Thyroid gland (tissue), 4 donors: Measurements from ENCODE around the gene CXorf49. TPM values are rescaled to one million over a fixed set of nuclear protein-coding genes. Genes with fewer than 3 reads are reported as not detected.

Source experiments
- DNase-seq, 2 donors: peaks; one replicate each; pipeline ENCODE4 v3.0.0-alpha.2; 2019
- H3K27ac ChIP-seq, 3 donors: fragments of 200-600 bp; sonication (generic); 1 replicate in 2 of 3; 2 replicates in 1 of 3; pipeline ENCODE4 v1.5.1; 2016 to 2019; ENCODE audit warnings: mild to moderate bottlenecking in 1 of 3, moderate library complexity in 1 of 3
- H3K27me3 ChIP-seq: fragments of 200-600 bp; sonication (generic); one replicate; pipeline ENCODE4 v1.5.1; 2019
- H3K36me3 ChIP-seq, 2 donors: fragments of 200-600 bp; sonication (generic); one replicate each; pipeline ENCODE4 v1.5.1; 2016 to 2019
- H3K4me1 ChIP-seq, 2 donors: fragments of 200-600 bp; sonication (generic); one replicate each; pipeline ENCODE4 v1.5.1; 2017 to 2019
- H3K4me3 ChIP-seq, 3 donors: fragments of 200-600 bp; sonication (generic); replicated peaks in 1 of 3; 1 replicate in 2 of 3; 2 replicates in 1 of 3; pipeline ENCODE4 v1.5.1; 2016; ENCODE audit warnings: mild to moderate bottlenecking in 1 of 3
- H3K9me3 ChIP-seq: fragments of 200-600 bp; sonication (generic); one replicate; pipeline ENCODE4 v1.5.1; 2017
- POLR2A ChIP-seq, 2 donors: fragments of 450-650 bp; IDR thresholded peaks; one replicate each; pipeline ENCODE4 v1.6.1; 2017; ENCODE audit warnings: antibody characterized with exemption in 2 of 2, mild to moderate bottlenecking in 2 of 2, moderate library complexity in 1 of 2
- WGBS, 2 donors: methylation state at CpG; one replicate each; pipeline ENCODE4 v1.1.5; 2017; 5-methylcytosine and 5-hydroxymethylcytosine counted together
- intact Hi-C: fragments of 100-400 bp; cut with DNase I; formaldehyde crosslinking; loops from one replicate; pipeline ENCODE4 v1.15.1; 2023
- small RNA-seq: library from RNA; depleted of rRNA; stranded (forward); fragments of <200 nt; gene quantifications from one replicate; pipeline ENCODE3, GENCODE V24; 2016
- total RNA-seq, 4 donors: library from RNA; depleted of rRNA; stranded (reverse); fragments of >200 nt; gene quantifications; one replicate each; pipeline ENCODE4 v1.2.3, GENCODE V29; 2016
- TF ChIP-seq, protein P1 (sequence below), 6 experiments: fragments of 200-600 bp in 3 of 6; fragments of 450-650 bp in 3 of 6; sonication (generic) in 3 of 6; IDR thresholded peaks; one replicate each; pipeline ENCODE4 v1.5.1; 2016 to 2019; ENCODE audit warnings: antibody characterized with exemption in 6 of 6, mild to moderate bottlenecking in 2 of 6, inconsistent platforms in 1 of 6, moderate library complexity in 1 of 6

Gene CXorf49
- total RNA-seq, 4 donors from 2014 or later = not detected

DNA sequence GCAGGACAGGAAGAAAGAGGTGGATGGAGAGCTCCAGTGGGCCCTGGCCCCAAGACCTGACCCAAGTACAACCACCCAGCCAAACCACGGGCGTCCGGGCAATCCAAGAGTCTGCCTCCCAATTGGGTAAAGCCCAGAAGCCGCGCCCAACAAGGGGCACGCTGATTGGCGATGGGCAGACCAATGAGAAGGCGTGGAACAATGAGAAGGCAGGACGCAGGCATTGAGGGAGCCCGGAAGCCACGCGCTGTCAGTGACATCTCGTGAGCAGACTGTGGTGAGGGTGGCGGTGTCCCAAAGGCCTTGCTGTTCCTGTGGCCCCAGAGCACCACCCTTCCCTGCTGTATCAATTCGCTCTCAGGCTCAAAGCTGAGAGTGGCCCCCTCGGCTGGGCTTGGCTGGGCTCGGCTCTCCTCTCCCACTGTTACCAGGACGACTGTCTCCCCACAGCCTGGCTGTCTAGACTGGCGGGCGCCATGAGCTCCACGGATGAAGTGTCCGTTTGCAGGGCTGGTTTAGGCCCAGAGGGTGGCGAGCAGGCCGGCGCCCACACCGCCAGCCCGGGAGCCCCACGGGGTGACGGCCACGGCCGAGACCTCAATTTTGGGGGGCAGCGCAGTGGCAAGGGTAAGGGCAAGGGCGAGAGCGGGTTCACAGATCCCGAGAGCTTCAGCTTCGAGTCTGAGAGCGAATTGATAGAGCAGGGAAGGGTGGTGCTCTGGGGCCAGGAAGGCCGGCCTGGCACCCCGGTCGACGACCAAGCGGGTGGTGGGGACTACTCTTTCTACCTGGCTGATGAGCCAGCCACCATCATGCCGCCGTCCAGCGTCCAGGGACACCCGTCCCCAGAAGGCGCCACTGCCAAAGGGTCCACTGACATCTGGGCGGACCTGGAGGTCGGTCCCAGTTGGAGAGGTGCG lies 50.5 kb downstream of the CXorf49 start, which contains the start of gene LOC101059915:
LOC101059915 (plus strand) TSS at position 219 of the 920 bp plus-strand sequence.
- DNase-seq = no peak
- TF ChIP-seq, protein P1, sequence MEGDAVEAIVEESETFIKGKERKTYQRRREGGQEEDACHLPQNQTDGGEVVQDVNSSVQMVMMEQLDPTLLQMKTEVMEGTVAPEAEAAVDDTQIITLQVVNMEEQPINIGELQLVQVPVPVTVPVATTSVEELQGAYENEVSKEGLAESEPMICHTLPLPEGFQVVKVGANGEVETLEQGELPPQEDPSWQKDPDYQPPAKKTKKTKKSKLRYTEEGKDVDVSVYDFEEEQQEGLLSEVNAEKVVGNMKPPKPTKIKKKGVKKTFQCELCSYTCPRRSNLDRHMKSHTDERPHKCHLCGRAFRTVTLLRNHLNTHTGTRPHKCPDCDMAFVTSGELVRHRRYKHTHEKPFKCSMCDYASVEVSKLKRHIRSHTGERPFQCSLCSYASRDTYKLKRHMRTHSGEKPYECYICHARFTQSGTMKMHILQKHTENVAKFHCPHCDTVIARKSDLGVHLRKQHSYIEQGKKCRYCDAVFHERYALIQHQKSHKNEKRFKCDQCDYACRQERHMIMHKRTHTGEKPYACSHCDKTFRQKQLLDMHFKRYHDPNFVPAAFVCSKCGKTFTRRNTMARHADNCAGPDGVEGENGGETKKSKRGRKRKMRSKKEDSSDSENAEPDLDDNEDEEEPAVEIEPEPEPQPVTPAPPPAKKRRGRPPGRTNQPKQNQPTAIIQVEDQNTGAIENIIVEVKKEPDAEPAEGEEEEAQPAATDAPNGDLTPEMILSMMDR (IDR thresholded peaks at IDR 0.05) = no peak
- TF ChIP-seq POLR2A (IDR thresholded peaks at IDR 0.05) = no peak
- Histone ChIP-seq H3K27me3 (no peaks in the 10 kb centered on the region), H3K4me1 (no peaks in the 10 kb centered on the region), H3K9me3 (no peaks in the 10 kb centered on the region), H3K36me3 (no peaks in the 10 kb centered on the region), H3K4me3 (no peak within 1 kb of the TSS), H3K27ac (no peak within 1 kb of the TSS)
- intact Hi-C loops = no loop called here
- WGBS, 2 donors = 96 to 98% methylated on average over 13 to 26 of the region's 50 CpGs

DNA sequence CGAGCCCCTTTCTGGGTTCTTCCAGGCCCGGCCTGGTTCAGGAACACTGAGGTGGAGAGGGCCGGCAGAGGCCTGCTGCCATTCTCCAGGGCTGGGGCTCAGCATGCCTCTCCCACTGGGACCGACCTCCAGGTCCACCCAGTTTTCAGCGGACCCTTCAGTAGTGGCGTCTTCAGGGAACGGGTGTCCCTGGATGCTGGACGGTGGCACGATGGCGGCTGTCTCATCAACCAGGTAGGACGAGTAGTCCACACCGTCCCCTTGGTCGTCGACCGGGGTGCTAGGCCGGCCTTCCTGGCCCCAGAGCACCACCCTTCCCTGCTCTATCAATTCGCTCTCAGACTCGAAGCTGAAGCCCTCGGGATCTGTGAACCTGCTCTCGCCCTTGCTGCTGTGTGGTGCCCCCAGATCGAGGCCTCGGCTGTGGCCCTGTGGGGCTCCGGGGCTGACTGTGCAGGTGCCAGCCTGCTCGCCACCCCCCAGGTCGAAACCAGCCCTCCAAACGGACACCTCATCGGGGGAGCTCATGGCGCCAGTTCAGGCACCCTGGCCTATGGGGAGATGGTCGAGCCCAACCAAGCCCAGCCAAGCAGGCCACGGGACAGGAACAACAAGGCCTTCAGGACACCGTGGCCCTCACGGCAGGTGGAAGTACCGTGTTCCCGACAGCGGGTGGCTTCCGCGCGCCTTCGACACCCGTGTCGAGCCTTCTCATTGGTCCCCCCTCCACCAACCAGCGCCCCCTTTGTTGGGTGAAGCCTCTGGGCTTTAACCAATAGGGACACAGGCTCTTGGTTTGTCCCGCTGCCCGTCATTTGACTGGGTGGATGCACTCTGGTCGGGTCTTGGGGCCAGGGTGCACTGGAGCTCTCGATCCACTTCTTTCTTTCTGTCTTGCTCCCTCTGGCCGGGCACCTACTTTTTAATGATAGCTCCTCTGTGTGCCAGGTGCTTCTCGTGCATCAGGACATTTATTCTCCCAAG lies 51.6 kb downstream of the CXorf49 start:
- no peak for TF ChIP-seq POLR2A (IDR thresholded peaks at IDR 0.05)
- TF ChIP-seq, protein P1 (IDR thresholded peaks at IDR 0.05) = no peak
- DNase-seq = no peak
- H3K27ac ChIP-seq = no peak overlapping the region
- H3K4me3 ChIP-seq = no peak overlapping the region
- no peaks in the 10 kb centered on the region for H3K4me1 ChIP-seq
- H3K9me3 ChIP-seq = no peaks in the 10 kb centered on the region
- intact Hi-C loops = no loop called here
- H3K36me3 ChIP-seq = no peaks in the 10 kb centered on the region
- H3K27me3 ChIP-seq = no peaks in the 10 kb centered on the region
- 93 to 100% methylated on average over 4 to 10 of the region's 48 CpGs for WGBS, 2 donors

DNA sequence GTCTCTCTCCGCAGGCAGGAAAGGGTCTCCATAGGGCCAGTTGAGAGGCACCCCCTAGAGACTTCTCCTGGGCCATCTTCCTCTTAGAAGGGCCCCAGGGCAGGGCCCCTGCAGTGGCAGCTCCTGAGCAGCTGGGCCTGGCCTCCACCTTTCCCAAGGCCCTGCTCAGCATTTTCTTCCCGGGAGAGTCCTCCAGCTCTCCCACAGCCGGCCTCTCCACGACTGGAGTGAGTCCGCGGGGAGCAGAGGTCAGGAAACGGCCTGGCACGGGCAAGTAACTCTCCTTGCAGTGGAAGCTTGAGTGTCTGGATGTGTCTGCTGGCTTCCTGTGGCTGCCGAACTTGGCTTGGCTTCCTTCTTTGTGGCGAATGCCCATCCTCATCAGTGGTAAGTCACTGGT lies 52.3 kb downstream of the CXorf49 start:
- Histone ChIP-seq H3K4me3 (no peak overlapping the region), H3K4me1 (no peaks in the 10 kb centered on the region), H3K27me3 (no peaks in the 10 kb centered on the region), H3K36me3 (no peaks in the 10 kb centered on the region), H3K27ac (no peak overlapping the region), H3K9me3 (no peaks in the 10 kb centered on the region)
- DNase-seq = no peak
- TF ChIP-seq, protein P1 (IDR thresholded peaks at IDR 0.05) = no peak
- TF ChIP-seq POLR2A (IDR thresholded peaks at IDR 0.05) = no peak
- 100% methylated on average over 1 of the region's 10 CpGs; no CpG with 5 or more reads in 1 of the 2 donors for WGBS, 2 donors
- intact Hi-C loops = no loop called here

DNA sequence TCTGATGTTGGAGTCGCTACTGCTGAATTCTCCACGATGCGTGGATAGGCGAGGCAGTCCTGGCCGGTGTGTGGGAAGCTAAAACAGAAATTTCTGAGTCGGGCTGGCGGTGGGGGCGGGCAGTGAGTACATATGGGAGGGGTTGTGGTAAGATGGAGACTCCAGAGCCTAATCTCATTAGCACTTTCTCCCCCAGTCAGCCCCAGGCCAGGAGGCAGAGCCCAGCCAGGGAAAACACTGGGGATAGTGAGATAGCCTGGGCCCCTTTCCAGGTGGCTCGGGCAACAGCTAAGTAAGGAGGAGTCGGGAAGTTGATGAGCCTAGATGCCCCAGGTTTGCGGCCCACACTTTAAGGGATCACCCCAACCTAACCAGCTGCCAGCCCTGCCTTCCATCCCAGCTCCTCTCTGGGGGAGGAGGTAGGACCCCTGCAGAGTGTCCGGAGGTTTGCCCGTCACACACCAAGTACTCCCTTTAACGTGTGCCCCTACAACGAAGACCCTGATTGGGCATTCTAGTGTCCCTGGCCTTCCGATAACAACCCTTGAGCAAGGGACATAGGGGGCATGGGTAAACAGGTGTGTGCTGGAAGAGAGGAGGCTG lies 53.1 kb downstream of the CXorf49 start:
- H3K27ac ChIP-seq = no peak overlapping the region
- no peak overlapping the region for H3K4me3 ChIP-seq
- TF ChIP-seq, protein P1 (IDR thresholded peaks at IDR 0.05) = no peak
- no peak for TF ChIP-seq POLR2A (IDR thresholded peaks at IDR 0.05)
- no peaks in the 10 kb centered on the region for H3K9me3 ChIP-seq
- DNase-seq = no peak
- no peaks in the 10 kb centered on the region for H3K27me3 ChIP-seq
- no peaks in the 10 kb centered on the region for H3K36me3 ChIP-seq
- no peaks in the 10 kb centered on the region for H3K4me1 ChIP-seq
- intact Hi-C loops = no loop called here
- WGBS, 2 donors = 73 to 93% methylated on average over 12 to 13 of the region's 16 CpGs

Small RNAs within 50 kb of the gene (small RNA-seq; reads per million reads assigned to genes)
- gene BX276092.4 = not detected
- not detected for gene BX276092.6
- gene BX276092.8 = not detected

Other genes starting within 250 kb of the CXorf49 start
- gene OGT, start 185.2 kb downstream of the CXorf49 start, total RNA-seq = 100 to 1,000 TPM; 162 to 218 (median 214) TPM
- gene GCNA, start 139.8 kb downstream of the CXorf49 start, total RNA-seq = 1 to 10 TPM; 1.8 to 3.6 (median 2.5) TPM
- 1 to 10 TPM in 1 of 4 donors, under 1 TPM in 2, not detected in 1; 0.42 to 1.0 (median 0.67) TPM for gene CXCR3, start 99.8 kb downstream of the CXorf49 start, total RNA-seq
- gene CXorf49B, start 45.1 kb upstream of the CXorf49 start, total RNA-seq = not detected
- 10 to 100 TPM in 1 of 4 donors, 1 to 10 TPM in 3; 5.5 to 11.7 (median 7.2) TPM for gene NHSL2, start 192.6 kb upstream of the CXorf49 start, total RNA-seq